Caco-2 (cell line): ENCODE measurements around the gene TRPV4. TPM values are rescaled to one million over a fixed set of nuclear protein-coding genes. Genes with fewer than 3 reads are reported as not detected.

Experiments
- BruUV-seq: library from RNA; stranded (reverse); fragments of 400-500 nt; replicated peaks from 2 replicates; lab custom pipeline; 2021; lab: Mats Ljungman, UMichigan
- CTCF ChIA-PET: fragments of 300-600 bp; sonication (Branson Sonifier 250); formaldehyde crosslinking; loops from one replicate; lab custom pipeline; 2022; ENCODE audit warnings: antibody characterized with exemption; lab: Charles Lee
- POLR2A ChIA-PET: fragments of 300-600 bp; sonication (Branson Sonifier 250); formaldehyde crosslinking; loops from one replicate; lab custom pipeline; 2022; ENCODE audit warnings: antibody characterized with exemption; lab: Charles Lee
- DNase-seq, 2 experiments: peaks; one replicate each; pipeline versions ENCODE4 v3.0.0 to v3.0.0-alpha.2; 2020 to 2022
- H3K27me3 ChIP-seq: replicated peaks from 2 replicates; pipeline ENCODE4 v1.6.0; 2011; ENCODE audit warnings: low read length; ENCODE audit not compliant: control insufficient read depth, insufficient read depth
- H3K36me3 ChIP-seq: 2 replicates; pipeline ENCODE4 v1.5.1; 2011; ENCODE audit warnings: low read length; ENCODE audit not compliant: control insufficient read depth, insufficient read depth
- H3K4me1 ChIP-seq: fragments of 250-450 bp; sonication (Bioruptor Pico); 2 replicates; pipeline ENCODE4 v1.5.1; 2020; ENCODE audit warnings: mild to moderate bottlenecking
- H3K4me3 ChIP-seq: 2 replicates; pipeline ENCODE4 v1.5.1; 2011; ENCODE audit warnings: low read depth, mild to moderate bottlenecking, control low read depth, low read length
- H3K9me3 ChIP-seq: fragments of 250-450 bp; sonication (Bioruptor Pico); 2 replicates; pipeline ENCODE4 v1.5.1; 2020; ENCODE audit warnings: mild to moderate bottlenecking, moderate library complexity
- H3K27ac Mint-ChIP-seq: one replicate; pipeline ENCODE4 v1.8.0; 2022; ENCODE audit warnings: mixed read lengths; ENCODE audit not compliant: unreplicated experiment
- H3K27me3 Mint-ChIP-seq: one replicate; pipeline ENCODE4 v1.8.0; 2022; ENCODE audit warnings: mixed read lengths; ENCODE audit not compliant: insufficient read depth, unreplicated experiment
- H3K36me3 Mint-ChIP-seq: one replicate; pipeline ENCODE4 v1.8.0; 2022; ENCODE audit warnings: mild to moderate bottlenecking, mixed read lengths; ENCODE audit not compliant: insufficient read depth, unreplicated experiment
- H3K4me1 Mint-ChIP-seq: one replicate; pipeline ENCODE4 v1.8.0; 2022; ENCODE audit warnings: low read depth, mixed read lengths; ENCODE audit not compliant: unreplicated experiment
- H3K4me3 Mint-ChIP-seq: one replicate; pipeline ENCODE4 v1.8.0; 2022; ENCODE audit warnings: mild to moderate bottlenecking, moderate library complexity, mixed read lengths; ENCODE audit not compliant: unreplicated experiment
- H3K9me3 Mint-ChIP-seq: one replicate; pipeline ENCODE4 v1.8.0; 2022; ENCODE audit warnings: mixed read lengths; ENCODE audit not compliant: unreplicated experiment
- intact Hi-C: fragments of 100-400 bp; cut with micrococcal nuclease; formaldehyde crosslinking; loops from one replicate; pipeline ENCODE4 v1.10.0; 2022; ENCODE audit not compliant: unreplicated experiment
- total RNA-seq: library from RNA; stranded (reverse); gene quantifications from 2 replicates; pipeline ENCODE4 v1.2.3, GENCODE V29; 2022
- TF ChIP-seq, protein P1 (sequence below), 2 experiments: fragments of 200-600 bp in 1 of 2; IDR thresholded peaks; 1 replicate in 1 of 2; 2 replicates in 1 of 2; pipeline versions ENCODE4 v1.5.1 to v1.8.0; 2011 to 2022; ENCODE audit warnings: antibody characterized with exemption in 1 of 2, control low read depth in 1 of 2, inconsistent platforms in 1 of 2, low read depth in 1 of 2, low read length in 1 of 2, mild to moderate bottlenecking in 1 of 2, moderate library complexity in 1 of 2; ENCODE audit not compliant: insufficient read depth in 1 of 2, severe bottlenecking in 1 of 2, unreplicated experiment in 1 of 2

Gene TRPV4
- total RNA-seq, 1 experiment from 2014 or later: not detected

DNA sequence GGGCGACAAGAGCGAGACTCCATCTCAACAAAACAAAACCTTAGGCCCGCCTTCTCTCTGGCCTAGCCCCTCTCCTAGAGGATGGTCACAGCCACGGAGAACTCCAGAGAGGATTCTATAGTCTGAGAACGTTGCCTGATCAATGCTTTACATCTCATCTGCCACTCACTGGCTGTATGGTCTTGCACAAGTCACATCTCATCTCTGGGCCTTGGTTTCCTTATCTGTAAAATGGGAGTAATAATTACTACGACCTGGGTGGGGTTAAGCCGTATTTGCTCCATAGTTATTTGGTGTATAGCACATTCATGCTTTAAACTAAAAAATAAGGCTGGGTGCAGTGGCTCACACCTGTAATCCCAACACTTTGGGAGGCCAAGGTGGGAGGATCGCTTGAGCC is 8.5 kb downstream of the TRPV4 start:
- H3K4me3 Mint-ChIP-seq: no peak overlapping the region
- Histone ChIP-seq H3K4me1 (peaks cover 10% of the 10 kb centered on the region), H3K4me3 (no peak overlapping the region), H3K27me3 (no peaks in the 10 kb centered on the region; the same call in 1 of the 2 replicates), H3K36me3 (no peaks in the 10 kb centered on the region), H3K9me3 (no peaks in the 10 kb centered on the region)
- ChIA-PET CTCF (interaction anchor here (0.6 kb wide), 1 partner anchor 25 kb away, joined by 3 read pairs; no protein-coding TSS in a partner anchor), POLR2A (no interaction called here)
- no peaks in the 10 kb centered on the region for H3K4me1 Mint-ChIP-seq
- intact Hi-C loops: no loop called here
- no peaks in the 10 kb centered on the region for H3K27me3 Mint-ChIP-seq
- no peak for DNase-seq
- TF ChIP-seq, protein P1, sequence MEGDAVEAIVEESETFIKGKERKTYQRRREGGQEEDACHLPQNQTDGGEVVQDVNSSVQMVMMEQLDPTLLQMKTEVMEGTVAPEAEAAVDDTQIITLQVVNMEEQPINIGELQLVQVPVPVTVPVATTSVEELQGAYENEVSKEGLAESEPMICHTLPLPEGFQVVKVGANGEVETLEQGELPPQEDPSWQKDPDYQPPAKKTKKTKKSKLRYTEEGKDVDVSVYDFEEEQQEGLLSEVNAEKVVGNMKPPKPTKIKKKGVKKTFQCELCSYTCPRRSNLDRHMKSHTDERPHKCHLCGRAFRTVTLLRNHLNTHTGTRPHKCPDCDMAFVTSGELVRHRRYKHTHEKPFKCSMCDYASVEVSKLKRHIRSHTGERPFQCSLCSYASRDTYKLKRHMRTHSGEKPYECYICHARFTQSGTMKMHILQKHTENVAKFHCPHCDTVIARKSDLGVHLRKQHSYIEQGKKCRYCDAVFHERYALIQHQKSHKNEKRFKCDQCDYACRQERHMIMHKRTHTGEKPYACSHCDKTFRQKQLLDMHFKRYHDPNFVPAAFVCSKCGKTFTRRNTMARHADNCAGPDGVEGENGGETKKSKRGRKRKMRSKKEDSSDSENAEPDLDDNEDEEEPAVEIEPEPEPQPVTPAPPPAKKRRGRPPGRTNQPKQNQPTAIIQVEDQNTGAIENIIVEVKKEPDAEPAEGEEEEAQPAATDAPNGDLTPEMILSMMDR (IDR thresholded peaks at IDR 0.05; ENCODE audit: insufficient read depth in 1 of 2, low read depth in 1 of 2, low read length in 1 of 2, severe bottlenecking in 1 of 2, unreplicated experiment in 1 of 2): no peak
- H3K36me3 Mint-ChIP-seq: no peaks in the 10 kb centered on the region
- no peaks in the 10 kb centered on the region for H3K9me3 Mint-ChIP-seq
- H3K27ac Mint-ChIP-seq: no peak overlapping the region
- BruUV-seq: no TSS peak

DNA sequence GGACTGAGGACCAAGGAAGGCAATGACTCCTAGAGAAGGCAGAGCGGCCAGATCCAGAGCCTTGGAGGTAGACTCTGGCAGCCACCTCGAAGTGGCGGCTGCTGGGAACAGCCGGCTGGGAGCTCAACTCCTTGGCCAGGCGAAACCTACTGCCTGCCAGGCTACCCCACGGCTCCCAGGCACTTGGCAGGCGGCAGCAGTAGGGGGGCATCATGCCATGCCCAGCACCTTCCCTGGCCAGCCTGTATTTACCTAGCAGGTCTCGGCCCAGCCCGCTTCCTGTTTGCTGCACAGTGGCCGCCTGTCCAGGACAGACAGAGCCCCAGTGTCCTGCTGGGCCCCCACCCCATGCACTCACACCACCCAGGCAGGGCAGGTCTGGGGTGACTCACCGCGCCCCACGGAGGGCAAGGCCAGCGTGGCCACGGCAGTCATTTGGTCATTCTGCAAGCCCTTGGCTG is 10.2 kb downstream of the TRPV4 start:
- BruUV-seq: no TSS peak

DNA sequence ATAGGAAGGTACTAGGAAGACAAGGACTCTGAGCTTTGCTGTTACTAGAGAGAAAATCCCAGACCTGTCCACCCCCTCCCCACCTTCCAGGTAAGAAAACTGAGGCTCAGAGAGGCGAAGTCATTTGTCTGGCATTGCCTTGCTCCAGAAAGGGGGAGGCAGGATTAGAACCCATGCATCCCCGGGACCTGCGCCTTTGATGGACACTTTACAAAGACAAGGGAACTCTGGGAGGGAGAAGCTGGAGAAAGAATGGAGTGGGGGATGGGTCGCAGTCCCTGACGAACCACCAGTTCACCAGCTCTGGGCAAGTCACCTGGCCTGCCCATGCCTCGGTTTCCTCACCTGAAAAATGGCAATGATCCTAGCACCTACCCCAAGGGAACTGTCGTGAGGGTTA is 10.8 kb downstream of the TRPV4 start:
- TF ChIP-seq, protein P1 (IDR thresholded peaks at IDR 0.05; ENCODE audit: insufficient read depth in 1 of 2, low read depth in 1 of 2, low read length in 1 of 2, severe bottlenecking in 1 of 2, unreplicated experiment in 1 of 2): no peak
- Histone ChIP-seq H3K27me3 (no peaks in the 10 kb centered on the region; the same call in 1 of the 2 replicates), H3K36me3 (no peaks in the 10 kb centered on the region), H3K4me3 (no peak overlapping the region), H3K9me3 (no peaks in the 10 kb centered on the region), H3K4me1 (peaks cover 14% of the 10 kb centered on the region)
- no TSS peak for BruUV-seq
- no peak overlapping the region for H3K27ac Mint-ChIP-seq
- H3K4me3 Mint-ChIP-seq: no peak overlapping the region
- intact Hi-C loops: no loop called here
- H3K9me3 Mint-ChIP-seq: no peaks in the 10 kb centered on the region
- no peaks in the 10 kb centered on the region for H3K36me3 Mint-ChIP-seq
- no peaks in the 10 kb centered on the region for H3K4me1 Mint-ChIP-seq
- no peaks in the 10 kb centered on the region for H3K27me3 Mint-ChIP-seq
- POLR2A ChIA-PET: no interaction called here
- CTCF ChIA-PET: no interaction called here
- DNase-seq: no peak

More for the DNA sequence above, 10.2 kb downstream of the TRPV4 start:
- H3K9me3 Mint-ChIP-seq: no peaks in the 10 kb centered on the region
- no peak overlapping the region for H3K4me3 Mint-ChIP-seq
- TF ChIP-seq, protein P1 (IDR thresholded peaks at IDR 0.05; ENCODE audit: insufficient read depth in 1 of 2, low read depth in 1 of 2, low read length in 1 of 2, severe bottlenecking in 1 of 2, unreplicated experiment in 1 of 2): no peak
- no peaks in the 10 kb centered on the region for H3K36me3 ChIP-seq
- no peak overlapping the region for H3K4me3 ChIP-seq
- POLR2A ChIA-PET: interaction anchor here (0.6 kb wide), 1 partner anchor 78 kb away, joined by 3 read pairs; no protein-coding TSS in a partner anchor
- no peaks in the 10 kb centered on the region for H3K9me3 ChIP-seq
- H3K27me3 Mint-ChIP-seq: no peaks in the 10 kb centered on the region
- no peak overlapping the region for H3K27ac Mint-ChIP-seq
- DNase-seq: no peak
- no peaks in the 10 kb centered on the region; the same call in 1 of the 2 replicates for H3K27me3 ChIP-seq
- no peaks in the 10 kb centered on the region for H3K4me1 Mint-ChIP-seq
- peaks cover 14% of the 10 kb centered on the region for H3K4me1 ChIP-seq
- CTCF ChIA-PET: no interaction called here
- H3K36me3 Mint-ChIP-seq: no peaks in the 10 kb centered on the region
- intact Hi-C loops: no loop called here
